Ascending aorta (tissue), 2 donors: ENCODE data around the gene PIK3CA. TPM values are rescaled to one million over a fixed set of nuclear protein-coding genes. Genes with fewer than 3 reads are reported as not detected.
"Not testable (repeated sequence)": the region's sequence is repeated elsewhere in the genome, so short reads cannot be mapped to it uniquely, and the experiment has no call there.

Experiments used
- DNase-seq, 2 donors: peaks; one replicate each; pipeline ENCODE4 v3.0.0-alpha.2; 2019; ENCODE audit warnings: low spot score in 2 of 2
- H3K27ac ChIP-seq, 2 donors: fragments of 200-600 bp; sonication (generic); one replicate each; pipeline ENCODE4 v1.5.1; 2016 to 2017; ENCODE audit warnings: mild to moderate bottlenecking in 1 of 2
- H3K27me3 ChIP-seq: fragments of 200-600 bp; sonication (generic); one replicate; pipeline ENCODE4 v1.5.1; 2017
- H3K36me3 ChIP-seq, 2 donors: fragments of 200-600 bp; sonication (generic); one replicate each; pipeline ENCODE4 v1.5.1; 2016
- H3K4me1 ChIP-seq, 2 donors: fragments of 200-600 bp; sonication (generic); one replicate each; pipeline ENCODE4 v1.5.1; 2016 to 2017; ENCODE audit warnings: mild to moderate bottlenecking in 1 of 2
- H3K4me3 ChIP-seq, 2 donors: fragments of 200-600 bp; sonication (generic); one replicate each; pipeline ENCODE4 v1.5.1; 2016 to 2017; ENCODE audit warnings: mild to moderate bottlenecking in 1 of 2
- H3K9me3 ChIP-seq, 2 donors: fragments of 200-600 bp; sonication (generic); one replicate each; pipeline ENCODE4 v1.5.1; 2016
- CTCF ChIP-seq, 3 experiments: fragments of 200-600 bp in 2 of 3; fragments of 450-650 bp in 1 of 3; sonication (generic) in 2 of 3; IDR thresholded peaks; one replicate each; pipeline ENCODE4 v1.5.1; 2016 to 2019; ENCODE audit warnings: antibody characterized with exemption in 3 of 3, mild to moderate bottlenecking in 1 of 3, moderate library complexity in 1 of 3
- intact Hi-C: fragments of 100-400 bp; cut with DNase I; formaldehyde crosslinking; loops from one replicate; pipeline ENCODE4 v1.15.1; 2023
- total RNA-seq: library from RNA; depleted of rRNA; stranded (reverse); fragments of >200 nt; gene quantifications from one replicate; pipeline ENCODE4 v1.1.0, GENCODE V29; 2016

Gene PIK3CA
- total RNA-seq, 1 donor from 2014 or later = 12.7 TPM

GRCh38 chr3:179196700-179197099 is 48.5 kb downstream of the PIK3CA start:
- Histone ChIP-seq H3K4me1 (peaks cover 0 to 3% of the 10 kb centered on the region in 2 donors), H3K27me3 (no peaks in the 10 kb centered on the region), H3K36me3 (peaks cover 0 to 5% of the 10 kb centered on the region in 2 donors), H3K27ac (no peak overlapping the region), H3K4me3 (no peak overlapping the region), H3K9me3 (no peaks in the 10 kb centered on the region)
- intact Hi-C loops = no loop called here
- DNase-seq = no peak
- no peak for TF ChIP-seq CTCF (IDR thresholded peaks at IDR 0.05)

- Histone ChIP-seq H3K4me1 (no peaks in the 10 kb centered on the region), H3K4me3 (no peak overlapping the region), H3K27ac (no peak overlapping the region), H3K36me3 (peaks cover 5 to 21% of the 10 kb centered on the region in 2 donors), H3K27me3 (no peaks in the 10 kb centered on the region), H3K9me3 (no peaks in the 10 kb centered on the region)
- no peak for DNase-seq
- intact Hi-C loops = no loop called here
- no peak for TF ChIP-seq CTCF (IDR thresholded peaks at IDR 0.05)
Measured at GRCh38 chr3:179200790-179201189, 52.6 kb downstream of the PIK3CA start.

DNA sequence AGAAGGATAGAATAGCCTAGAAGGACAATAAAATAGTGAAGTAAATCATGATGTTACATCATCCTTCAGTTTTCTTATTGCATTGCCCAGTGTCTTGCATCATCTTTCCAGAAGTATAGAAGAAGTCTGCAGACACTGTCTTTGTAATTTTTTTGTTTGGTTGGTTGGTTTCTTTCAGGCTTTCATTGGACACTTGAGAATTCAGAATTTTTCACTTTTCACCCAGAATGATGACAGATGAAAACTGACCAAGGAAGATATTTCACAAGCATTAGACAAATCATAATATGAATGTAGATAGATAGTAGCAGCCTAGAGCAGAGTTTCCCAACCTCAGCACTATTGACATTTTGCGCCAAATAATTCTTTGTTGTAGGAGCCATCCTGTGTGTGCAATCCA is 67.4 kb downstream of the PIK3CA start:
- H3K9me3 ChIP-seq, H3K27me3 ChIP-seq, intact Hi-C loops, DNase-seq, H3K4me1 ChIP-seq, H3K4me3 ChIP-seq, H3K27ac ChIP-seq: not testable (repeated sequence)
- H3K36me3 ChIP-seq = peaks cover 21 to 24% of the 10 kb centered on the region in 2 donors

DNA sequence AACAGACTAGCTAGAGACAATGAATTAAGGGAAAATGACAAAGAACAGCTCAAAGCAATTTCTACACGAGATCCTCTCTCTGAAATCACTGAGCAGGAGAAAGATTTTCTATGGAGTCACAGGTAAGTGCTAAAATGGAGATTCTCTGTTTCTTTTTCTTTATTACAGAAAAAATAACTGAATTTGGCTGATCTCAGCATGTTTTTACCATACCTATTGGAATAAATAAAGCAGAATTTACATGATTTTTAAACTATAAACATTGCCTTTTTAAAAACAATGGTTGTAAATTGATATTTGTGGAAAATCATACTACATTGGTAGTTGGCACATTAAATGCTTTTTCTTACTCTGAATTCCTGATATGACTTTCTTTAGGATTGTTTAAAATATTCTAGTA is 70.1 kb downstream of the PIK3CA start:
- H3K9me3 ChIP-seq, H3K4me3 ChIP-seq, DNase-seq, intact Hi-C loops, H3K4me1 ChIP-seq, H3K27ac ChIP-seq, H3K27me3 ChIP-seq: not testable (repeated sequence)
- H3K36me3 ChIP-seq = peaks cover 7 to 11% of the 10 kb centered on the region in 2 donors

DNA sequence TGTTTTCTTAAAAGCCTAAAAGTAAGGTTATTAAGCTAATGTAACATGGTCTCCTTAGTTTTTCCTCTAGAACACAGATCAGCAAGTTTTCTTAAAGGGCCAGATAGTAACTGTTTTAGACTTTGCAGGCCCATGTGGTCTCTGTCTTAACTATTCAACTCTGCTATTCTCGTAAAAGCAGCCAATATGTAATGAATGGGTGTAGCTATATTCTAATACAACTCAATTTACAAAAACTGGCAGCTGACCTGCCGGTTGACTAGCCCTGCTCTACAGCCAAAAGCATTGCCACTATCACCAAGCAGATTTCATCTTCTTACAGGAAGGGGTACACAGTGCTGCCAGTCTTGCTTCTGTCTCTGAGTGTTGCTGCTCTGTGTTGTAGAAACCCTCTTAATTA is 75.4 kb downstream of the PIK3CA start:
- no peak overlapping the region for H3K27ac ChIP-seq
- H3K9me3 ChIP-seq = no peaks in the 10 kb centered on the region
- intact Hi-C loops = no loop called here
- no peaks in the 10 kb centered on the region for H3K4me1 ChIP-seq
- DNase-seq = no peak
- TF ChIP-seq CTCF (IDR thresholded peaks at IDR 0.05) = no peak
- H3K36me3 ChIP-seq = peaks cover 16 to 32% of the 10 kb centered on the region in 2 donors
- H3K4me3 ChIP-seq = no peak overlapping the region
- no peaks in the 10 kb centered on the region for H3K27me3 ChIP-seq

DNA sequence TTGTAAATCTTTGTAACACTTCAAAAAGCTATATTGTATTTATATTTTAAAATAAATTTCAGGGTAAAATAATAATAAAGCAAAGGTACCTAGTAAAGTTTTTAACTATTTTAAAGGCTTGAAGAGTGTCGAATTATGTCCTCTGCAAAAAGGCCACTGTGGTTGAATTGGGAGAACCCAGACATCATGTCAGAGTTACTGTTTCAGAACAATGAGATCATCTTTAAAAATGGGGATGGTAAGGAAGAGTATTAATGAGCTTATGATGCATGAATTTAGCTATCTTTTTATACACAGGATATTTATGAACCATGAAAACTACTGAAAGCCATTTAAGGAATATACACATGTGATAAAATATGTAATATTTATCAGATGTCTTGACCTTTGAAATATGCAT is 76.4 kb downstream of the PIK3CA start:
- TF ChIP-seq CTCF (IDR thresholded peaks at IDR 0.05) = no peak
- intact Hi-C loops = no loop called here

DNA sequence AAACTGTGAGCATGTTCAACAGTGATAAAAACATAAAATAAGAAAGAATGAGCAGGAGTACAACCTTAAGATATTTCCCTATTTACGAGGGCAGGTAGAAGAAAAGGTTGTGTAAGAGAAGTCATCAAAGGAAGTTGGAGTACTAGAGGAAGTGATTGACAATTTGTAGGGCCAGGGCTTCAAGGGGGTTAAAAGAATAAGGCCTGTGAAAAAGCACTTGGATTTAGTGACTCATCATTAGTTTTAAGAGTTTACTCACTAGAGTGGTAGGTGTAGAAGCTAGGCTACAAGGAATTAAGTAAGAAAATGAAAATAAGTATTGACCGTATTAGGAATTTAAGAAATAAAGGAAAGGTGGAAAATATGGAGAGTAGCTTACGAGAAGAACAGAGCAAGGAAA is 79.2 kb downstream of the PIK3CA start:
- no peak for TF ChIP-seq CTCF (IDR thresholded peaks at IDR 0.05)
- H3K9me3 ChIP-seq = no peaks in the 10 kb centered on the region
- no peaks in the 10 kb centered on the region for H3K4me1 ChIP-seq
- no peak overlapping the region for H3K4me3 ChIP-seq
- H3K27me3 ChIP-seq = no peaks in the 10 kb centered on the region
- no peak overlapping the region for H3K27ac ChIP-seq
- peaks cover 19 to 48% of the 10 kb centered on the region in 2 donors for H3K36me3 ChIP-seq
- intact Hi-C loops = no loop called here
- DNase-seq = no peak

More for the DNA sequence above, 76.4 kb downstream of the PIK3CA start:
- Histone ChIP-seq H3K36me3 (peaks cover 12 to 36% of the 10 kb centered on the region in 2 donors), H3K4me3 (no peak overlapping the region), H3K4me1 (no peaks in the 10 kb centered on the region), H3K27ac (no peak overlapping the region), H3K27me3 (no peaks in the 10 kb centered on the region), H3K9me3 (no peaks in the 10 kb centered on the region)
- DNase-seq = no peak
